GM12891 (cell line): ENCODE results near the gene EPG5.

Source experiments
- PAX5 ChIP-seq: IDR thresholded peaks from 2 replicates; pipeline ENCODE4 v1.6.1; 2011; ENCODE audit warnings: low read length, moderate library complexity, mild to moderate bottlenecking; ENCODE audit not compliant: insufficient read depth, severe bottlenecking
- POLR2A ChIP-seq: IDR thresholded peaks from 2 replicates; pipeline ENCODE4 v1.6.1; 2011; ENCODE audit warnings: low read depth, low read length, control low read depth
- POLR2AphosphoS5 ChIP-seq: IDR thresholded peaks from 2 replicates; pipeline ENCODE4 v1.6.1; 2011; ENCODE audit warnings: low read depth, low read length, control low read depth

- TF ChIP-seq POLR2A (no peak), PAX5 (no peak), POLR2AphosphoS5 (no peak)
These were observed 120.0 kb downstream of the EPG5 start for GRCh38 chr18:45847119-45847518.
